Measurements from ENCODE around the gene THSD4.

The THSD4 gene

DNA sequence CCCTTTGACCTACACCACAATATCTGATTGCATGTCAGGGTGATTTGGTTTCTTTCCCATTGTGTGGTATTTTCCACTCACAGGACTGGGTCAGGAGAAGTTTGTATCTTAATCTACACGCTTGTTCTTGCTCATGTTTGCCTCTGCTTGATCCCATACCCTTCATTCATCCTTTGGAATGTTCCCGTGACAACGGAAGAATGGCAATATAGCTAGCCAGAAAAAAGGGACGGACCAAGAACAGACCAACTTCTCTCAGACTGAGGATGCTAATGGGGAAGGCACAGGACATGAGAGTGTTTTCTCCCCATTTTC, 7.8 kb upstream of the THSD4 start:
- no peak for DNase-seq (ENCODE audit: low spot score)
- TF ChIP-seq, protein P1, sequence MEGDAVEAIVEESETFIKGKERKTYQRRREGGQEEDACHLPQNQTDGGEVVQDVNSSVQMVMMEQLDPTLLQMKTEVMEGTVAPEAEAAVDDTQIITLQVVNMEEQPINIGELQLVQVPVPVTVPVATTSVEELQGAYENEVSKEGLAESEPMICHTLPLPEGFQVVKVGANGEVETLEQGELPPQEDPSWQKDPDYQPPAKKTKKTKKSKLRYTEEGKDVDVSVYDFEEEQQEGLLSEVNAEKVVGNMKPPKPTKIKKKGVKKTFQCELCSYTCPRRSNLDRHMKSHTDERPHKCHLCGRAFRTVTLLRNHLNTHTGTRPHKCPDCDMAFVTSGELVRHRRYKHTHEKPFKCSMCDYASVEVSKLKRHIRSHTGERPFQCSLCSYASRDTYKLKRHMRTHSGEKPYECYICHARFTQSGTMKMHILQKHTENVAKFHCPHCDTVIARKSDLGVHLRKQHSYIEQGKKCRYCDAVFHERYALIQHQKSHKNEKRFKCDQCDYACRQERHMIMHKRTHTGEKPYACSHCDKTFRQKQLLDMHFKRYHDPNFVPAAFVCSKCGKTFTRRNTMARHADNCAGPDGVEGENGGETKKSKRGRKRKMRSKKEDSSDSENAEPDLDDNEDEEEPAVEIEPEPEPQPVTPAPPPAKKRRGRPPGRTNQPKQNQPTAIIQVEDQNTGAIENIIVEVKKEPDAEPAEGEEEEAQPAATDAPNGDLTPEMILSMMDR (IDR thresholded peaks at IDR 0.05) = no peak
- H3K27ac ChIP-seq = no peak overlapping the region
- H3K4me3 ChIP-seq = no peak overlapping the region

- TF ChIP-seq, protein P1 (IDR thresholded peaks at IDR 0.05) = no peak
- Histone ChIP-seq H3K27ac (no peak overlapping the region), H3K4me3 (no peak overlapping the region)
- no peak for DNase-seq (ENCODE audit: low spot score)
These were observed 6.1 kb upstream of the THSD4 start for GRCh38 chr15:71109130-71109529.

DNA sequence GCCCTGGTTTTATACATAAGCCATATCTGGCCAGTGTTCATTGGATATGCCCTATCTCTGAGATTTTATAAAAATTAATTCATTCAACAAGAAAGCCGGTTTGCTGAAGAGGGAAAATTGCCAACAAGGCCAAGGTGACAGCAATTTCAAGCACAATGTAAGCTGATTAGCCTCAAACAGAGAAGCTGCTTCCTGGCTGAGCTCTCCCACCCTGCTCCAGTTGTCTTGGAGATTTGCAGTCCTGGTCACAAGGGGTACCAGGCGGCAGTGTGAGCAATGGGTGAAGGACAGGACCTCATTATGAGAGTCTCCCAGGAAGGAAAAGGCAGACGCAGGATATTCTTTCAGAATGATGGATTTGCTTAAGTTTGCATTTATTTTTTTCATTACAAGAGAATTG, 5.4 kb upstream of the THSD4 start:
- TF ChIP-seq, protein P1 (IDR thresholded peaks at IDR 0.05) = no peak
- DNase-seq (ENCODE audit: low spot score) = no peak
- Histone ChIP-seq H3K27ac (no peak overlapping the region), H3K4me3 (no peak overlapping the region)

GRCh38 chr15:71110405-71111180, 4.7 kb upstream of the THSD4 start:
- H3K4me3 ChIP-seq = no peak overlapping the region
- TF ChIP-seq, protein P1 (IDR thresholded peaks at IDR 0.05) = no peak
- no peak overlapping the region for H3K27ac ChIP-seq
- no peak for DNase-seq (ENCODE audit: low spot score)

DNA sequence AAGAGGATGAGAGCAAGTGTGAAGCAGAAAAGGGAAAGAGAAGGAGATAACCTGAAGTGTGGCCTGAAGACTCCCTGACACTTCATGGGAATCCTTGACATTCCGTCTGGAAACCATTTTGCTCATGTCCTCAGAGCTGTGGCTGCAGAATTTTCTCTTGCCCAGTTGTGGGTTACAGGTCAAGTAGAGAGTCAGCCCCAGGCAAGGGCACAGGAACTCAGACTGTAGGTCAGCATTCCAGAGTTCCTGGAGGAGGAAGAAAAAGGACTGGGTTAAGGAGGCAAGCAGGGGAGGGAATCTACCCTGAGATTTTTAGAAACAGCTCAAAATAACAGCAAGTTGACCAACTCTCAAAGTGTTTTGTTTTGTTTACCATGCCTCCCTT, 4.1 kb upstream of the THSD4 start:
- Histone ChIP-seq H3K27ac (no peak overlapping the region), H3K4me3 (no peak overlapping the region)
- TF ChIP-seq, protein P1 (IDR thresholded peaks at IDR 0.05) = no peak
- DNase-seq (ENCODE audit: low spot score) = no peak

DNA sequence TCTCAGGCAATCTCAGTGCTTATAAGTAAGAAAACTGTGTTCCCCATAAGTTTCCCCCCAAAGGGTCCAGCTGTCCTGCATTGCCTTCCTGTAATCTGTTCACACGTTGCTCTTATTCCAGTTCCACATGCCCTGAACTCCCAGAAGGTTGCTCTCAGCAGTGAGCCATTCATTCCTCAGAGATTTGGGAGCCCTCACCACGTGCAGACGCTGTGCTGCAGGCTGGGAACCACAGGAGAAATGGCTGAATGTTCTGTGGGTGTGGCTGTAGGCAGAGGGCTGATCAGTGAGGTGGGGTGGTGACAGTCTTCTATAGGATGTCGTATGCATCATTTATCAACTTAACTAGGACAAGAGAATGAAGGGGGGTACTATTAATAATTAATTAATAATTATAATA, 3.3 kb upstream of the THSD4 start:
- Histone ChIP-seq H3K4me3 (no peak overlapping the region), H3K27ac (no peak overlapping the region)
- no peak for DNase-seq (ENCODE audit: low spot score)
- TF ChIP-seq, protein P1 (IDR thresholded peaks at IDR 0.05) = no peak

- TF ChIP-seq, protein P1 (IDR thresholded peaks at IDR 0.05) = no peak
- H3K4me3 ChIP-seq = no peak overlapping the region
- H3K27ac ChIP-seq = no peak overlapping the region
- no peak for DNase-seq (ENCODE audit: low spot score)
These were observed 2.8 kb upstream of the THSD4 start for GRCh38 chr15:71112429-71112828.
